Prostate gland (tissue), 2 donors: ENCODE measurements around the gene DPM2. TPM values are rescaled to one million over a fixed set of nuclear protein-coding genes. Genes with fewer than 3 reads are reported as not detected.

Experiments
- DNase-seq: peaks from one replicate; pipeline ENCODE4 v3.0.0-alpha.2; 2019; ENCODE audit warnings: low spot score
- H3K27ac ChIP-seq, 2 donors: fragments of 200-600 bp; sonication (generic); 2 replicates each; pipeline ENCODE4 v1.5.1; 2017 to 2019
- H3K27me3 ChIP-seq: fragments of 200-600 bp; sonication (generic); replicated peaks from 2 replicates; pipeline ENCODE4 v1.5.1; 2019; ENCODE audit not compliant: insufficient read depth
- H3K36me3 ChIP-seq, 2 donors: fragments of 200-600 bp; sonication (generic); 1 replicate in 1 of 2; 2 replicates in 1 of 2; pipeline versions ENCODE4 v1.5.1 to v1.8.1; 2017 to 2019
- H3K4me1 ChIP-seq: fragments of 200-600 bp; sonication (generic); replicated peaks from 2 replicates; pipeline ENCODE4 v1.5.1; 2019
- H3K4me3 ChIP-seq, 2 donors: fragments of 200-600 bp; sonication (generic); 2 replicates each; pipeline ENCODE4 v1.5.1; 2017 to 2019
- H3K9me3 ChIP-seq: fragments of 200-600 bp; sonication (generic); 2 replicates; pipeline ENCODE4 v1.5.1; 2017
- CTCF ChIP-seq, 4 experiments: fragments of 200-600 bp in 2 of 4; fragments of 450-650 bp in 2 of 4; sonication (generic) in 2 of 4; IDR thresholded peaks; 1 replicate in 3 of 4; 2 replicates in 1 of 4; pipeline ENCODE4 v1.5.1; 2016 to 2019; ENCODE audit warnings: antibody characterized with exemption in 4 of 4, mild to moderate bottlenecking in 2 of 4, moderate library complexity in 2 of 4
- POLR2A ChIP-seq: fragments of 450-650 bp; IDR thresholded peaks from one replicate; pipeline ENCODE4 v1.6.1; 2016; ENCODE audit warnings: antibody characterized with exemption, mild to moderate bottlenecking
- POLR2AphosphoS5 ChIP-seq: sonication (generic); formaldehyde crosslinking; IDR thresholded peaks from one replicate; pipeline ENCODE4 v1.6.1; 2017; ENCODE audit warnings: antibody characterized with exemption
- WGBS: methylation state at CpG from one replicate; pipeline ENCODE4 v1.1.5; 2018; 5-methylcytosine and 5-hydroxymethylcytosine counted together
- intact Hi-C: fragments of 100-400 bp; cut with DNase I; formaldehyde crosslinking; loops from one replicate; pipeline ENCODE4 v1.14.2; 2022
- total RNA-seq, 2 donors: library from RNA; depleted of rRNA; stranded (reverse); fragments of >200 nt; gene quantifications; one replicate each; pipeline ENCODE4 v1.1.0, GENCODE V29; 2016

DPM2 gene
- total RNA-seq, 2 donors from 2014 or later = 28.1 to 28.2 TPM

DNA sequence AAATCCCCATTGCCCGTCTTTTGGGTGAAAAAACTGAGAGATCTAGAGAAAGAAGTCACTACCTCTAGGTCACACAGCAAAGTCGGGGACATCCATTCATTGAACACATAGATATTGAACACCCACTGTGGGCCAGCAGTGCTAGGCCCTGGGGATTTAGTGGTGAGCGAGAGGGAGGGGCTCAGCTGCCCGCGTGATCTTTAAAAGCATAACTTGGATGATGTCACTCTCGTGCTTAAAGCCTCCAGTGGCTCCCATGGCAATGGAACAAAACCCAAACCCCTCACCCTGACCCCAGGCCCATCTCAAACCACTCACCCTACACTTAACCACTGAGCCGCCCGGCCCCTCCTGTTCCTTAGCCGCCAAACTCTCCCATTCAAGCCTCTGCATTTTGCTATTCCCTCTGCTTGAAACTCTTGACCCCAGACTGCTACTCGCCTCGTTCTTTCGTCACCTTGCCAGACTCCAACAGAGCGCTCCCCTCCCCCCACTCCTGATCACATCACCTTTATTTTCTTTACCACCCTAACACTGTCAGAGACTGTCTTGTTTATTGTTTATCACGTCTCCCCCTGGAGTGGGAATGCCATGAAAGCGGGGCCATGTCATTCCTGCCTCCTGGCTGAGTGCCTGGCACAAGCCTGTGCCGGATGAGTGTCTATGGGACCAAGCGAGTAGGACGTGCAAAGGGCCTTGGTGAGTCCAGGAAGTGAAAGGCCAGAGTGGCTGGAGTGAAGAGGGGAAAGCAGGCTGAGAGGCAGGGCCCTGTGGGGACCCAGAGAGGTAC lies 6.4 kb downstream of the DPM2 start:
- TF ChIP-seq POLR2AphosphoS5 (no peak), CTCF (IDR thresholded peaks at IDR 0.05) (no peak), POLR2A (no peak)
- DNase-seq = no peak
- Histone ChIP-seq H3K27ac (no peak overlapping the region), H3K4me1 (no peaks in the 10 kb centered on the region), H3K9me3 (no peaks in the 10 kb centered on the region), H3K27me3 (no peaks in the 10 kb centered on the region), H3K4me3 (peak overlapping the region in 1 of 2 donors; percentile 37), H3K36me3 (peaks cover 0 to 6% of the 10 kb centered on the region in 2 donors)
- 21% methylated on average over 18 of the region's 18 CpGs for WGBS
- intact Hi-C loops = no loop called here

DNA sequence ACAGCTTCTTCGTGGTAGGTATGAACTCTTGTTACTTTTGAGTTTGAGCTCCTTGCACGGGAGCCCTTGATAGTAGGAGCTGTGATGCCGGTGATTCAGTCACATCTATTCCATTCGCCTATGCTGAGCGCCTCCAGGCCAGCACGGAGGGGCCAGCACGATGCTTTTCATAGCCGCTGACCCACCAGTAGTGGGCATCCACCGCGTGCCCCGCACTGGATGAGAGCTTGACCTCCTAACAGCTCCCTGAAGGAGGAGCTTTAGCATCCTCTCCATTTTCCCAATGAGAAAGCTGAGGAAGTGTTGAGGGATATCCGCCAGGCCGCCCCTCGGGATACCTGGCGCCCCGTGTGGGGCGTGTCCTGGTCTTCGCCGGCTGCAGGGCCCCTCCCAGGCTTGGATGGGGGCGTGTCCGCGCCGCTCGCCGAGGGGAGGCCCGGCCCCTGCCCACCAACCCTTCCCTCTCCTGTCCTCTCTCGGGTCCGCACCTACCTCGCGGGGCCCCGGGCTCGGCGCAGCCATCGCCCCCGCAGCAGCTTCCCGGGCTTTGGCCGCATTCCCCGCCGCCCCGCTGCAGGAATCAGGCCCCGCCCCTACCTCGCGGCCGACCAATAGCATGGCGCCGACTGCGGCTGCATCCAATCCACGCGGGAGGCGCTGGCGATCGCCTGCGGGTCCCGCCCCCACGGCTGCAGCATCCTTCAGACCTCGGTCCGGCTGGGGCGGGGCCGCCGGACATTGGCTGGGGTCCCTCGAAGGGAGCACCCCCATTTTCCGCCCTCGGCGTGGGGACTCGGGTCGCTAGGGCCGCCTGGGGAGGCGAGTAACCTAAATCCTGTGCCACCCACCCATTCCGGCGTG lies 7.2 kb downstream of the DPM2 start, which contains the start of gene PIP5KL1:
PIP5KL1 (minus strand) TSS at position 547 of the 861 bp plus-strand sequence; CDS start at position 522, 25 bp downstream.
- H3K27ac ChIP-seq = no peak within 1 kb of the TSS
- H3K27me3 ChIP-seq = no peaks in the 10 kb centered on the region
- peak within 1 kb of the TSS; percentile 29 to 37 for H3K4me3 ChIP-seq
- H3K36me3 ChIP-seq = peaks cover 0 to 6% of the 10 kb centered on the region in 2 donors
- 2% methylated on average over 70 of the region's 70 CpGs for WGBS
- DNase-seq = peak; percentile 62
- no peaks in the 10 kb centered on the region for H3K9me3 ChIP-seq
- intact Hi-C loops = no loop called here
- TF ChIP-seq POLR2AphosphoS5 = peak; percentile 58
- peak in 2 of 4 experiments; percentile 6 to 17 for TF ChIP-seq CTCF (IDR thresholded peaks at IDR 0.05)
- no peak for TF ChIP-seq POLR2A
- no peaks in the 10 kb centered on the region for H3K4me1 ChIP-seq

DNA sequence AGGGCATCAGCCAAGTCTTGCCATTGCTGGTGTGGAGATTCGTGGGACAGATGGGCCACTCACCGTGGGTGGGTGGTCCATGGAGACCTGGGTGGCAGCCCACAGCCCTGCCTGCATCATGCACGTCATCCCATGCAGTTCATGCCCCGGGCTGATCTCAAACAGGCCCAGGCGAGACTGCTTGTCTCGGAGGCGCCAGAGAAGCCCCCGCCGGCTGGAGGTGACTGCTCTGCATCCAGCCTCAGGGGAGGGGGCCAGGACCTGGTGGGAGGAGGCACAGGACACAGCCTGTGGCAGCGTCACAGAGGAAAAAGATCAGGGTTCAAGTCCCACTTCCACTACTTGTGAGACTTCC lies 8.1 kb downstream of the DPM2 start:
- Histone ChIP-seq H3K27me3 (no peaks in the 10 kb centered on the region), H3K4me3 (no peak overlapping the region), H3K36me3 (peaks cover 0 to under 1% of the 10 kb centered on the region in 2 donors), H3K4me1 (no peaks in the 10 kb centered on the region), H3K27ac (no peak overlapping the region), H3K9me3 (no peaks in the 10 kb centered on the region)
- WGBS = 58% methylated on average over 10 of the region's 10 CpGs
- TF ChIP-seq CTCF (IDR thresholded peaks at IDR 0.05) = no peak
- no peak for TF ChIP-seq POLR2A
- TF ChIP-seq POLR2AphosphoS5 = no peak
- intact Hi-C loops = no loop called here
- DNase-seq = no peak

DNA sequence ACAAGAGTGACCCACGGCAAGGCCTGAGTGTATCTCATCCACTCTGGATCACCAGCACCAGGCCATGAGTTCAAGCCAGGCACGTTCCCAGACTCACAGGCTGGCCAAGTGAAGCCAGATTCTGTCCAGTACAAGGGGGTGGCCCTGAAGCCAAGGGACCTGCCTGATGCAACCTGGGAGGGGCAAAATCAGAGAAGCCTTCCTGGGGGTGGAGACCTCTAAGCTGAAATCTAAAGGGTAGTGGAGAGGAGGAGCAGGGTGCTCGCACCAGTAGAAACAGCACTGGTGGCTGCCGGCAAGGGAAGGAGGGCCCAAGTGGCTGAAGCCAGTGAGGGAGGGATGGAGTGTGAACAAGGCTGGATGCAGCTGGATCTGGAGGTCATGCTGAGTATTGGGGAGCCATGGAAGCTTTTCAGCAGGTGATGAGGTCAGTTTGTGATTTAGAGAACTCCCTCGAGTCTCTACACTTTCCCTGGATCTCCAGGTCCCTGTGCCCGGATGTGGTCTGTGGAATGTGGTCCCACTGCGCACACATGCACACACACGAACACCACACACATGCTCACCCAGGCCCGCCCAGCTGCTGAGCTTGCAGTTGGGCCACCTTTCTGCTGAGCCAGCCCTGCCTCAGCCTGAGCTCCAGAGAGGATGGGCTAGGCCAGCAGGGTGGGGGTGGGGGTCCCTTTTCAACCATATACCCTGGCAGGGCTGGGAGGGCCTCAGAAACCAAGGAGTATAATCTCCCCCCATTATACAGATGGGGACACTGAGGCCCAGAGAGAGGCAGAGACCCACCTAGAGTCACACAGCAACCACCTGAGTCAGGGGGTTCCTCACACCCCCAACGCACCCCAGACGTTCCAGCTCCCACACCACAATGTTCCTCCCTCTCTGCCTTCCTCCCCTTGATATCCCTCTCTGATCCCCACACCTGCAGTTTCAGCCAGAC lies 8.7 kb downstream of the DPM2 start:
- Histone ChIP-seq H3K36me3 (no peaks in the 10 kb centered on the region), H3K27ac (no peak overlapping the region), H3K27me3 (no peaks in the 10 kb centered on the region), H3K4me3 (no peak overlapping the region), H3K9me3 (no peaks in the 10 kb centered on the region), H3K4me1 (no peaks in the 10 kb centered on the region)
- intact Hi-C loops = no loop called here
- no peak for TF ChIP-seq POLR2A
- no peak for TF ChIP-seq CTCF (IDR thresholded peaks at IDR 0.05)
- no peak for TF ChIP-seq POLR2AphosphoS5
- no peak for DNase-seq
- WGBS = 71% methylated on average over 11 of the region's 11 CpGs
